Activated B cell treated with CpG ODN at 0.5 μM for 24 hours (primary cell): ENCODE measurements around the gene RPL10A. TPM values are rescaled to one million over a fixed set of nuclear protein-coding genes. Genes with fewer than 3 reads are reported as not detected.

Experiments
- ATAC-seq: fragments of 200-7000 bp; cut with Tn5 transposase; one replicate; pipeline ENCODE4 v1.10.0; 2021; ENCODE audit warnings: low read depth, mild to moderate bottlenecking, moderate library complexity
- CTCF ChIA-PET: fragments of 350-600 bp; sonication (Branson Sonifier 250); formaldehyde crosslinking; loops from one replicate; lab custom pipeline; 2021; ENCODE audit warnings: antibody characterized with exemption; lab: Charles Lee
- POLR2A ChIA-PET: fragments of 350-600 bp; sonication (Branson Sonifier 250); formaldehyde crosslinking; loops from one replicate; lab custom pipeline; 2021; ENCODE audit warnings: antibody characterized with exemption; lab: Charles Lee
- DNase-seq: peaks from one replicate; pipeline ENCODE4 v3.0.0; 2022
- H3K27ac Mint-ChIP-seq: one replicate; pipeline ENCODE4 v1.8.0; 2020; ENCODE audit warnings: mixed read lengths
- H3K27me3 Mint-ChIP-seq: one replicate; pipeline ENCODE4 v1.8.0; 2021; ENCODE audit warnings: mixed read lengths
- H3K36me3 Mint-ChIP-seq: one replicate; pipeline ENCODE4 v1.8.0; 2021; ENCODE audit warnings: low read depth, mixed read lengths
- H3K4me1 Mint-ChIP-seq: one replicate; pipeline ENCODE4 v1.8.0; 2021; ENCODE audit warnings: mixed read lengths
- H3K4me3 Mint-ChIP-seq: one replicate; pipeline ENCODE4 v1.8.0; 2020; ENCODE audit warnings: mild to moderate bottlenecking, mixed read lengths
- H3K9me3 Mint-ChIP-seq: one replicate; pipeline ENCODE4 v1.8.0; 2020; ENCODE audit warnings: mixed read lengths
- CTCF ChIP-seq: fragments of 200-600 bp; IDR thresholded peaks from one replicate; pipeline ENCODE4 v1.8.0; 2022; ENCODE audit warnings: antibody characterized with exemption, mild to moderate bottlenecking
- intact Hi-C: fragments of 100-400 bp; cut with micrococcal nuclease; formaldehyde crosslinking; loops from one replicate; pipeline ENCODE4 v1.15.1; 2024
- total RNA-seq: library from RNA; stranded (reverse); gene quantifications from 2 replicates; pipeline ENCODE4 v1.2.3, GENCODE V29; 2022

The RPL10A gene
- total RNA-seq, 1 donor from 2014 or later = 2,485 TPM

- H3K27ac Mint-ChIP-seq = no peak overlapping the region
- no peak for ATAC-seq
- H3K36me3 Mint-ChIP-seq = no peaks in the 10 kb centered on the region
- CTCF ChIA-PET = interaction anchor here (1.2 kb wide), 1 partner anchor 52 kb away, joined by 4 read pairs; no protein-coding TSS in a partner anchor
- H3K9me3 Mint-ChIP-seq = no peaks in the 10 kb centered on the region
- intact Hi-C loops = no loop called here
- H3K4me3 Mint-ChIP-seq = no peak overlapping the region
- DNase-seq = no peak
- H3K27me3 Mint-ChIP-seq = peaks cover 31% of the 10 kb centered on the region
- POLR2A ChIA-PET = no interaction called here
- no peak for TF ChIP-seq CTCF
- H3K4me1 Mint-ChIP-seq = peaks cover 10% of the 10 kb centered on the region
Observed at GRCh38 chr6:35499372-35499771, 31.2 kb downstream of the RPL10A start.

GRCh38 chr6:35500782-35501181 is 32.6 kb downstream of the RPL10A start:
- TF ChIP-seq CTCF = no peak
- H3K9me3 Mint-ChIP-seq = no peaks in the 10 kb centered on the region
- no peak overlapping the region for H3K4me3 Mint-ChIP-seq
- CTCF ChIA-PET = no interaction called here
- intact Hi-C loops = no loop called here
- H3K4me1 Mint-ChIP-seq = peaks cover 10% of the 10 kb centered on the region
- H3K36me3 Mint-ChIP-seq = no peaks in the 10 kb centered on the region
- ATAC-seq (no peak), DNase-seq (no peak)
- POLR2A ChIA-PET = no interaction called here
- no peak overlapping the region for H3K27ac Mint-ChIP-seq
- H3K27me3 Mint-ChIP-seq = peaks cover 29% of the 10 kb centered on the region

DNA sequence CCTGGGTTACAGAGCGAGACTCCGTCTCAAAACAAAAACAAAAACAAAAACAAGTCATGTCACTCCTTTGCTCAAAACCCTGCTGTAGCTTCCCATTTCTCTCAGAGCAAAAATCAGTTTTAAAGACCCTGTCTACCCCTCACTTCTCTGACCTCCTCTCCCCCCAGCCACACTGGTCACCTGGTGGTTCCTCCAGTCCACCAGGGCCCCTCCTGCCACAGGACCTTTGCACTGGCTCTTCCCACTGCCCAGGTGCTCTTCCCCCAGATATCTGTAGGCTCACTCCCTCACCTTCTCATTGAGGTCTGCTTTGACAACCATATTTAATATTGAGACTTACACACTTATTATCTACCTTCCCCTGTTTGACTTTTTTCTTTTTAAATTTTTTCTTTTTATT is 33.6 kb downstream of the RPL10A start:
- intact Hi-C loops = no loop called here
- H3K27me3 Mint-ChIP-seq = peaks cover 33% of the 10 kb centered on the region
- DNase-seq = no peak
- H3K27ac Mint-ChIP-seq = no peak overlapping the region
- no peak overlapping the region for H3K4me3 Mint-ChIP-seq
- POLR2A ChIA-PET = interaction anchor here (0.7 kb wide), 1 partner anchor 255 kb away, joined by 7 read pairs; no protein-coding TSS in a partner anchor
- H3K4me1 Mint-ChIP-seq = peaks cover 10% of the 10 kb centered on the region
- CTCF ChIA-PET = no interaction called here
- ATAC-seq = no peak
- TF ChIP-seq CTCF = no peak
- no peaks in the 10 kb centered on the region for H3K9me3 Mint-ChIP-seq
- H3K36me3 Mint-ChIP-seq = no peaks in the 10 kb centered on the region

- POLR2A ChIA-PET = no interaction called here
- H3K4me3 Mint-ChIP-seq = no peak overlapping the region
- ATAC-seq (no peak), DNase-seq (no peak)
- no peak for TF ChIP-seq CTCF
- CTCF ChIA-PET = interaction anchor here (1.2 to 1.5 kb wide), 2 partner anchors 234 to 297 kb away, joined by 3 read pairs; partner anchors contain the start of gene ARMC12
- H3K36me3 Mint-ChIP-seq = no peaks in the 10 kb centered on the region
- intact Hi-C loops = no loop called here
- H3K4me1 Mint-ChIP-seq = peaks cover 3% of the 10 kb centered on the region
- H3K27ac Mint-ChIP-seq = no peak overlapping the region
- H3K27me3 Mint-ChIP-seq = peaks cover 27% of the 10 kb centered on the region
- H3K9me3 Mint-ChIP-seq = no peaks in the 10 kb centered on the region
Observed at GRCh38 chr6:35503534-35503933, 35.3 kb downstream of the RPL10A start.

DNA sequence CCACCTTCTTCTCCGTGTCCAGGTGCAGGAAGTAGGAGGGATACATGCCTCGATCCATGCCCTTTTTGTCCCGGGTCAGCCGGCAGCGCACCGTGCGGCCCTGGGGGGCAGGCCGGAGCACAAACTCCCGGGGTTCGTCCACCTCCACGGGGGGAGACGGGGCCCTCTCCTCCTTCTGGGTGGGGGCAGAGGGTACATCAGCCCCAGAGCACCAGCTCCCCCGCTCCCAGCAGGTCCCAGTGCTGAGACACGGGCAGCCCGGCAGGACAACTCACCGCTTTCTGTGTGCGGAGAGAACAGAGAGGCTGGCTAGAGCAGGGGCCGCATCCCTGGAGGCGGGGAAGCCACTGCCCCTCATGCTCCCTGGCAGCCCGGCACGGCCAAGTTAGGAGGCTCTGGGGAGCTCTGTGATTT is 37.8 kb downstream of the RPL10A start:
- POLR2A ChIA-PET = no interaction called here
- CTCF ChIA-PET = no interaction called here
- TF ChIP-seq CTCF = no peak
- Mint-ChIP-seq H3K36me3 (no peaks in the 10 kb centered on the region), H3K27me3 (peaks cover 27% of the 10 kb centered on the region), H3K9me3 (no peaks in the 10 kb centered on the region), H3K4me1 (peaks cover 3% of the 10 kb centered on the region), H3K27ac (no peak overlapping the region), H3K4me3 (no peak overlapping the region)
- intact Hi-C loops = no loop called here
- DNase-seq (no peak), ATAC-seq (no peak)
